ENCODE measurements around the gene HGS.

The HGS gene

GRCh38 chr17:81687770-81688541 lies 4.1 kb downstream of the HGS start:
- DNase-seq = no peak

DNA sequence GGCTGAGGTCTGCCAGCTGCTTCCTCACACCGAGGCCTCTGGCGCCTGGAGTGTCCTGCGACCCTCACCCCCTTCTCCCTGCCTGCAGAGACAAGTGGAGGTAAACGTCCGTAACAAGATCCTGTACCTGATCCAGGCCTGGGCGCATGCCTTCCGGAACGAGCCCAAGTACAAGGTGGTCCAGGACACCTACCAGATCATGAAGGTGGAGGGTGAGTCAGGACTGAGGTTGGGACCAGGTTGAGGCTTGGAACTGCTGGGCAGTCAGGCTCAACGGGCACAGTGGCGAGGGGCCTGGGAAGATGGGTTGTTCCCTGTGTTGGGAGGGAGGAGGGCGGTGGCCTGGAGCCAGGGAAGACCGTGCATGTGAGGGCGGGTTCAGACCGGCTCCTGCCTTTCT lies 4.8 kb downstream of the HGS start:
- DNase-seq = no peak

- DNase-seq = no peak
Observed at GRCh38 chr17:81690066-81690465, 6.3 kb downstream of the HGS start.

- DNase-seq = no peak
Observed at GRCh38 chr17:81690549-81690948, 6.7 kb downstream of the HGS start.

DNA sequence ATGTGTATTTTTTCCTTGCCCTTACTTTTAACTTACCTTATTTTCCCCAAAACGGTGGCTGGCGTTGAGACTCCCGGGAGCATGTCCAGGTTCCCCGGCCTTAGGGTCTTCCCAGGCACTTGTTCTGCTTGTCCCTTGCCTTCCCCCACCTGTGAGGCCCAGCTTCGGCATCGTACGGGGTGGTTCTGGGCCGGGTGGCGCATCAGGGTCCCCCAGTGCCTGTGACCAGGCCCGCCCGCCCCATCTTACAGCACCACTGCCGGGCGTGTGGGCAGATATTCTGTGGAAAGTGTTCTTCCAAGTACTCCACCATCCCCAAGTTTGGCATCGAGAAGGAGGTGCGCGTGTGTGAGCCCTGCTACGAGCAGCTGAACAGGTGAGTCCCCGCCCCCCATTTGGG lies 7.4 kb downstream of the HGS start:
- DNase-seq = no peak

DNA sequence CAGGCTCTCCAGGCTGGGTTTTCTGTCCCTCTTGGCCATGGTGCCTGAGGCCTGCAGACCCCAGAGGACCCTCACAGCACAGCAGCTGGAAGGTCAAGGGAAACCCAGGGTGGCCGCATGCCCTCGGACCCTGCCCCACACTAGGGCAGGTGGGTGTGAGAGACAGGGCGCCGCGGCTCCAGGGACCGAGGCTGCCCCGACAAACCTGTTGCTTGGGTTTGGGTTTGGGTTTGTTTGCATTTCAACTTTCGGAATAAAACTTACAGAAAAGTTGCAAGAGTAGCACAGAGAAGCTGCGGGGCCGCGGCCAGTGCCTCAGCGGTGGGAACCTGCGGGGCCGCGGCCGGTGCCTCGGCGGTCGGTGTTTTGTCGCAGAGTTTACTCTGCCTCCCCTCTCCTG lies 7.8 kb downstream of the HGS start:
- no peak for DNase-seq

GRCh38 chr17:81693509-81694210 lies 9.8 kb downstream of the HGS start:
- DNase-seq = no peak

GRCh38 chr17:81694810-81695209 lies 11.0 kb downstream of the HGS start:
- no peak for DNase-seq

DNA sequence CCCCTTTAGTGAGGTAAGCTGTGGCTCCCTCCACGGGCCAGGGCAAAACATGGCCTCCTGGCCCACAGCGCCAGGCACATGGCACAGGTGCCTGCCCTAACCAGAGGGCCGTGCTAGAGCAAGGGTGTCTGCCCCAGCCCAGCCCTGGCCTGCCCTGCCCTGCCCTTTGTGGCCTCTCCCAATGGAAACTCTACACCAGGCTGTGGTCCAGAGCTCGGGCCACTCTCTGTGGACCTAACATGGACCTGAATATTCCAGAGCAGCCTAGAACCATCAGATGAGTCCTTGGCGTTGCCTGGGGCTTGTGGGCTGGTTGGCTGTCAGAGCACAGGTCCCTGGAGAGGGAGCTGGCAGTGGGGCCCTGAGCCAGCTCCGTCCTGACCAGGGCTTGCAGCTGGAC lies 11.4 kb downstream of the HGS start:
- no peak for DNase-seq

- no peak for DNase-seq
Observed at GRCh38 chr17:81695801-81696200, 12.0 kb downstream of the HGS start.

- DNase-seq = no peak
Observed at GRCh38 chr17:81696218-81696941, 12.6 kb downstream of the HGS start.

DNA sequence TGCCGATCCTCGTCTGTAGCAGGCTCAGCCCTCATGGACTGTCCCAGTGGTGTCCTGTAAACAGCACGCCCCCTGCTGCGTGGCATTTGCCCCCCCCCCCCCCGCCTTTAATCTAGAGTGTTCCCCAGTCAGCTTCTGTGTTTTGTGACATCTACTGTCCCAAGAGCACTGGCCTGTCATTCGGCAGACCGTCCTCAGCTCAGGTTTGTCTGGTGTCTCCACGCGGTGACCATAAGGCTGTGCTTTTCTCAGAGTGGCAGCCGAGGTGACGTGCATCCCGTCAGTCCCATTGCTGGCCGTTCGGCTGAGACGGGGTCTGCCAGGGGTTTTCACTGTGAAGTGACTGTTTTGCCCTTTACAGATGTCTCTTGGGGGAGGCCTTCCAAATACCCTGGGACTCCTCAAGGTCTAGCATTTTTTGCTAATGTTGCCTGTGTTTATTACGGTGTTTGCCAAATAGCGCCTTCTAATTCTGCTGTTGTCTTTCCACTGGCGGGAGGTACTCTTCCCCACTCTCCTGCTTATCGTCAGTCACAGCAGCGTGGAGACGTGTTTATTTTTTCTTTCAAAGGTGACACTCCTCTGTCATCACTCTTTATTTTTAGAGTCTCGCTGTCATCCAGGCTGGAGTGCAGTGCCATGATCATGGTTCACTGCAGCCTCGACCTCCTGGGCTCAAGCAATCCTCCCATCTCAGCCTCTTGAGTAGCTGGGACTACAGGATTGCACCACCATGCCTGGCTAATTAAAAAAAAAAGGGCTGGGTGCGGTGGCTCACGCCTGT lies 13.6 kb downstream of the HGS start:
- DNase-seq = no peak

DNA sequence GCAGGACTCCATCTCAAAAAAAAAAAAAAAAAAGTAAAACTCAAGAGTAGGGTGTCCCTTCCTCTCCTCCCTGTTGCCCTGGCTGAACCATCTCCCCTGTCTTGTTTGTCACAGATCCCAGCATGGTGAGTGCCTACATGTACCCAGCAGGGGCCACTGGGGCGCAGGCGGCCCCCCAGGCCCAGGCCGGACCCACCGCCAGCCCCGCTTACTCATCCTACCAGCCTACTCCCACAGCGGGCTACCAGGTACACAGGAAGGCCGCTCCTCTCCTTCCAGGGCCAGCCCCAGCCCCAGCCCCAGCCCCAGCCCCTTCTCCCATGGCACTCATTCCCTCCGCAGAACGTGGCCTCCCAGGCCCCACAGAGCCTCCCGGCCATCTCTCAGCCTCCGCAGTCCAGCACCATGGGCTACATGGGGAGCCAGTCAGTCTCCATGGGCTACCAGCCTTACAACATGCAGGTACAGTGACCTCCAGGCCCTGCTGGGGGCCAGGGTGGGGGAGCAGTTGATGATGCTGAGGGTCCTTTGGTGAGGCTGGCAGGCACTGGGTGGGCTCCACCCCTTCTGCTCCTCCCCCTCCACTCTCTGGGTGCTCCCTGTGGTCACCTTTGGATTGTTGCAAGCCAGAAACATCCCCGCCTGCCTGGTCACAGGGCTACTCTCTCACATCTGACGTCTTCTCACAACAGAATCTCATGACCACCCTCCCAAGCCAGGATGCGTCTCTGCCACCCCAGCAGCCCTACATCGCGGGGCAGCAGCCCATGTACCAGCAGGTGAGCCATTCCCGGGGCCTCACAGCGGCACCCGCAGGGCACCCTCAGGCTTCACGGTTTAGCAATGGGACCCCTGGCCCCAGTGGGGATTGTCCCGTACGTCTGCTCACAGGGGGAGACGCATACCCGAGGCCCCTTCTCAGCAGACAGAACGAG lies 16.8 kb downstream of the HGS start:
- DNase-seq = no peak

DNA sequence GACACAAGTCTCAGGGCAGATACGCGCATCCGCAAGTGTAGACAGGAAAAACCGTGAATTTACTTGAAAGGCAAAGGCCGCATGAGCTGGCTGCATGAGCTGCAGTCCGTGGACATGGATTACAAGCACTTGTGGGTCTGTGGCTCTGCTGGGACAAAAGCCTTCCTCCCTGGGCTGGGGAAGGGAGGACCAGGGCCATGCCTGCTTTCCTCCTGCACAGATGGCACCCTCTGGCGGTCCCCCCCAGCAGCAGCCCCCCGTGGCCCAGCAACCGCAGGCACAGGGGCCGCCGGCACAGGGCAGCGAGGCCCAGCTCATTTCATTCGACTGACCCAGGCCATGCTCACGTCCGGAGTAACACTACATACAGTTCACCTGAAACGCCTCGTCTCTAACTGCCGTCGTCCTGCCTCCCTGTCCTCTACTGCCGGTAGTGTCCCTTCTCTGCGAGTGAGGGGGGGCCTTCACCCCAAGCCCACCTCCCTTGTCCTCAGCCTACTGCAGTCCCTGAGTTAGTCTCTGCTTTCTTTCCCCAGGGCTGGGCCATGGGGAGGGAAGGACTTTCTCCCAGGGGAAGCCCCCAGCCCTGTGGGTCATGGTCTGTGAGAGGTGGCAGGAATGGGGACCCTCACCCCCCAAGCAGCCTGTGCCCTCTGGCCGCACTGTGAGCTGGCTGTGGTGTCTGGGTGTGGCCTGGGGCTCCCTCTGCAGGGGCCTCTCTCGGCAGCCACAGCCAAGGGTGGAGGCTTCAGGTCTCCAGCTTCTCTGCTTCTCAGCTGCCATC lies 17.7 kb downstream of the HGS start:
- DNase-seq = no peak

DNA sequence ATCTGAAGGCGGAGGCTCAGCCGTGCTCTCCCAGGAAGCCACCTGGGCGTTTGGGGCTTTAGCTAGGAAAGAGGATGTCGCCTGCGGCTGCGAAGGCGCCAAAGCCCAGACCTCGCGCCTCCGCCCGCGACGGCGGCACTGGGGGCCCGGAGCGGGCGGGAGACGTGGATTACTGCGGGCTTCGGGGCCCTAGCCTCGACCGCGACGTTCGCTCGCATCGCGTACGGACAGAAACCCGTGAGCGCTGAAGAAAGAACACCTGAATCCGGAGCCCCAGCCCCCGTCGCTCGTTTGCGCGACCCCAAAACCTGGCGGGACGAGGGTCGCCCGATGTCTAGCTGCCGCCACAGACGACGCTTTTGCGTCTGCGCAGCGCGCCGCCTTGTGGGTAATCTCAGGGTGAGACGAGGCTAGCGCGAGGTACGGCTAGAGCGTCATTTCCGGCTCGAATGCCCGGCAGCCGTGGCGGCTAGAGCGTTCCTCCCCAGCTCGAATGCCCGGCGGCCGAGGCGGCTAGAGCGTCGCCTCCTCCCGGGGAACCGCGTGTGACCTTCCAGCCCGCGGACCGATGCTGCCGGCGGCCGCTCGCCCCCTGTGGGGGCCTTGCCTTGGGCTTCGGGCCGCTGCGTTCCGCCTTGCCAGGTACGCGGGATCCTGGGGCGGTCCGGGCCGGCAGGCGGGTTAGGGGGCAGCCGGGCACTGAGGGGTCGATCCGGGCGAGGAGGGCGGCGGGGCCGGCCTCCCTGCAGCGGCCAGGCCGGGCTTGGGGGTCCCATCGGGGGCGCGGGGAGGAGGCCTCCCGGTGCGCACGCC lies 19.3 kb downstream of the HGS start, which contains the start of gene MRPL12:
TSS of gene MRPL12 (plus strand) at position 434 of the 813 bp plus-strand sequence. CDS start at position 569, 135 bp downstream.
- peak; percentile 86 for DNase-seq

DNA sequence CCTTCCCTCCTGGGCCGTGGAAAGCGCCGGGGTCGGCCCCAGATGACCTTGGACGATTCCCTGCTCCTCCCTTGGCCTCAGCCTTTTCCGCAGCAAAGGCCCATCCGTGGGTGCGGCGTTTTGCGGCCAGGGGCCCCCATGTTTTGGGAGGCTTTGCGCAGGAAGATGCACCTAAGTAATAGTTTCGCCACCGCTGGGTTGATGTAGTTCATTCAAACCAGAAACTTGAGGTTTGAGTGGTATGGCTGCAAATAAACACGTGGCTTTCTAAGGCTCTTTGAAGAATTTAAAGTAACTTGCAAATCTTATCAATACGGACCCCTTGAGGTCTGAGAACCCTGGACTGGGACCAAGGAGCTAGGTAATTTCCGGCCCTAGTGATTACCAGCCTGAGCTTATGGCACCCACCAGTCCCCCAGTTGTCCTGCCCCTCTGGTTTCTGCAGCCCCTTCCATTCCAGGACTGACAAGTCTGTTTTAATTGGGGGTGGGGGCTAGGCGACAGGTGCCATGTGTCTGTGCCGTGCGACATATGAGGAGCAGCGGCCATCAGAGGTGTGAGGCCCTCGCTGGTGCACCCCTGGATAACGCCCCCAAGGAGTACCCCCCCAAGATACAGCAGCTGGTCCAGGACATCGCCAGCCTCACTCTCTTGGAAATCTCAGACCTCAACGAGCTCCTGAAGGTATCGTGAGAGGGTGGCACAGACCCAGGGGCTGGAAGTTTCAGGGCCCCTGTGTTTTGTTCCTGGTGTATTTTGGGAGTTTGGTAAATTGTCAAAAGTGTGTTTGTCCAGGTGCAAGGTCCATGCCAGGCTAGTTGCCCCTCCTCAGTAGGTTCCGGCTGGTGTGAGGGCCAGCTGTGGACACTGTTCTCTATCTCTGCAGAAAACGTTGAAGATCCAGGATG lies 20.2 kb downstream of the HGS start:
- no peak for DNase-seq

DNA sequence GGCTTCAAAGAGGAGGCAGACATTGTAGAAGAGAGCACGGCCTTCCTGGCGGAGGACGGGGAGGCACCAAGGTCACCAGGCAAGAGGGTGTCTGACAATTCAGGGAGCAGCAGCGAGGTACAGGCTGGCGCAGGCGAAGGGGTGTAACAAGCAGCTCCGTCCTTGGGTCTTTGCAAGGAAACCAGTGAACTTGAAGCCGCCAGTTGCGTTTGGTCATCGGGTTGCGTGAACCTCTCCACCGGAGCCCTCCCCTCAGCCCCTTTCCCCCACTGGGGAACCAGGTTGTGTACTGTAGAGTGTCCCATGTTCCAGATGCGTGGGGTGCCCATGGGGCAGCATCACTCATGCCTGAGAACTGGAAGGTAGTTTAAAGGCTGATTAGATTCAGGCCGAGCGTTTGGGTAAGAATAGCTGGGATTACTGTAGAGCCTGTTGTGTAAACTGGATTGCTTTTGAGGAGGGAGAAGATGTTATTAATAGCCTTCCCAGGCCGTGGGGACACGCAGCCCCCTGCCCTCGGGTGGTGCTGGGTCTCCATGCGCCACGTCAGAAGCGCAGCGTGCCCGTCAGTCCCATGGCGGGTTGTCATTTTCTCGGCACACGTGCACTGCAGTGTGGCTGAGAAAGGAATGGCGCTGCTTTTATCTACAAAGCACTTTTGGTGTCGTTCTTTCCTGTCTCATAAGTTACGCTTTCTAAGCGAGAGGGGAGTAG lies 21.9 kb downstream of the HGS start:
- DNase-seq = no peak

GRCh38 chr17:81706232-81706611 lies 22.4 kb downstream of the HGS start:
- DNase-seq = no peak
